ENCODE results near the gene USP17L18.
"Not testable (repeated sequence)": the region's sequence is repeated elsewhere in the genome, so short reads cannot be mapped to it uniquely, and the experiment has no call there.

USP17L18 gene

GRCh38 chr4:9267319-9267718, 18.9 kb downstream of the USP17L18 start, which contains the start of gene USP17L22:
Gene USP17L22 (plus strand): TSS chr4:9267619. CDS start chr4:9267619, 0 bp downstream.
- H3K9me3 ChIP-seq; intact Hi-C loops (cut with DNase I; ENCODE audit: low total_unique reads); H3K27me3 ChIP-seq; H3K4me1 ChIP-seq; DNase-seq; H3K36me3 ChIP-seq; H3K4me3 ChIP-seq; H3K27ac ChIP-seq: not testable (repeated sequence)

DNA sequence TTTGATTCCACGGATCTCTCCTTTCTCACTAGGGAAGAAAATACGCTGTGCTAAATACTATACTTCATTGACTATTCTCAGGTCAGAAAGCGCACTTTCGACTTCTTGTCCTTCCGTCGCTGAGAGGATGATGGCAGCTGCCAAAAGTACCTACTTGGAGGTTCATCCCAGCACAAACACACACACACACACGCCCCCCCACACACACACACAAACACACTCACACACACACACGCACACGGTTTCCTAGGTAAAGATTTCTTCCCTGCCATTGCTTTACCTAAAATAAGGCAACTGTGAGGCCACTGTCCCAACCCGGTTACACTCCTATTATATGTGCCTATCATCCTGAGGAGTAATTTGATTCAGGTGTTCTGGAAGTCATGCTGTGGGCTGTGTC, 23.3 kb downstream of the USP17L18 start:
- peak; percentile 76 to 79 for DNase-seq
- intact Hi-C loops (cut with DNase I; ENCODE audit: low total_unique reads); H3K27ac ChIP-seq: not testable (repeated sequence)

More for the DNA sequence above, 23.3 kb downstream of the USP17L18 start:
- H3K9me3 ChIP-seq, H3K27me3 ChIP-seq, H3K36me3 ChIP-seq, H3K4me1 ChIP-seq, H3K4me3 ChIP-seq: not testable (repeated sequence)
